Endodermal cell (in vitro differentiated cells): ENCODE results near the gene DUS3L. TPM values are rescaled to one million over a fixed set of nuclear protein-coding genes. Genes with fewer than 3 reads are reported as not detected.

Experiments
- DNase-seq: peaks from one replicate; pipeline ENCODE4 v3.0.0-alpha.2; 2017
- H3K27ac ChIP-seq: 2 replicates; pipeline ENCODE4 v1.5.1; 2013; ENCODE audit warnings: mild to moderate bottlenecking, low read depth, low read length, moderate library complexity
- H3K27me3 ChIP-seq: 2 replicates; pipeline ENCODE4 v1.6.1; 2013; ENCODE audit warnings: mild to moderate bottlenecking, low read length, moderate library complexity; ENCODE audit not compliant: insufficient read depth, control insufficient read depth, poor library complexity, severe bottlenecking
- H3K36me3 ChIP-seq: 2 replicates; pipeline ENCODE4 v1.7.0; 2013; ENCODE audit warnings: mild to moderate bottlenecking, low read length, moderate library complexity; ENCODE audit not compliant: control insufficient read depth, insufficient read depth
- H3K4me1 ChIP-seq: one replicate; pipeline ENCODE4 v1.7.0; 2013; ENCODE audit warnings: low read length; ENCODE audit not compliant: control insufficient read depth, insufficient read depth
- H3K4me3 ChIP-seq: 2 replicates; pipeline ENCODE4 v1.5.1; 2013; ENCODE audit warnings: mild to moderate bottlenecking, low read length, moderate library complexity
- H3K9ac ChIP-seq: 2 replicates; pipeline ENCODE4 v1.6.1; 2013; ENCODE audit warnings: mild to moderate bottlenecking, low read length, moderate library complexity; ENCODE audit not compliant: poor library complexity, severe bottlenecking; ENCODE audit errors: extremely low read depth
- H3K9me3 ChIP-seq: 2 replicates; pipeline ENCODE4 v1.6.1; 2013; ENCODE audit warnings: mild to moderate bottlenecking, low read length, moderate library complexity; ENCODE audit not compliant: control insufficient read depth
- H3K27ac Mint-ChIP-seq: 2 replicates; pipeline ENCODE4 v1.8.0; 2020; ENCODE audit warnings: mixed read lengths
- H3K27me3 Mint-ChIP-seq: 2 replicates; pipeline ENCODE4 v1.8.0; 2021; ENCODE audit warnings: mild to moderate bottlenecking, mixed read lengths; ENCODE audit not compliant: insufficient read depth
- H3K36me3 Mint-ChIP-seq: 2 replicates; pipeline ENCODE4 v1.8.0; 2020; ENCODE audit warnings: low read depth, mixed read lengths
- H3K4me1 Mint-ChIP-seq: 2 replicates; pipeline ENCODE4 v1.8.0; 2020; ENCODE audit warnings: mixed read lengths
- H3K4me3 Mint-ChIP-seq: 2 replicates; pipeline ENCODE4 v1.8.0; 2020; ENCODE audit warnings: mild to moderate bottlenecking, moderate library complexity, mixed read lengths
- H3K9me3 Mint-ChIP-seq: 2 replicates; pipeline ENCODE4 v1.8.0; 2020; ENCODE audit warnings: mild to moderate bottlenecking, mixed read lengths
- CTCF ChIP-seq: fragments of 200-600 bp; sonication (generic); conservative IDR thresholded peaks from 2 replicates; pipeline ENCODE4 v1.5.0; 2021; ENCODE audit warnings: antibody characterized with exemption, mild to moderate bottlenecking
- WGBS, 2 experiments: methylation state at CpG; one replicate each; pipeline versions ENCODE4 v1.1.5 to v1.1.7; 2013; ENCODE audit warnings: missing lambda C conversion rate in 2 of 2, mixed read lengths in 1 of 2; ENCODE audit not compliant: insufficient coverage in 1 of 2, insufficient read length in 1 of 2; 5-methylcytosine and 5-hydroxymethylcytosine counted together
- total RNA-seq, 2 donors: library from RNA; stranded (reverse); fragmentation: NEBNext Ultra II Directional in 1 of 2; extraction: Animal tissue kit (Norgen Biotek cat#: 25700) in 1 of 2; gene quantifications; 2 replicates in 1 of 2; 3 replicates in 1 of 2; pipeline ENCODE4 v1.2.1, GENCODE V29; 2021

DUS3L gene
- total RNA-seq, 2 donors from 2014 or later: 19.6 to 36.8 TPM

GRCh38 chr19:5809469-5809868 lies 18.5 kb upstream of the DUS3L start:
- WGBS, 2 experiments: 92% methylated on average over 10 of the region's 10 CpGs
- Histone ChIP-seq H3K9ac (no peak overlapping the region), H3K27ac (no peak overlapping the region), H3K4me1 (no peaks in the 10 kb centered on the region), H3K36me3 (no peaks in the 10 kb centered on the region), H3K9me3 (no peaks in the 10 kb centered on the region), H3K27me3 (peaks cover 5% of the 10 kb centered on the region), H3K4me3 (no peak overlapping the region)
- H3K4me3 Mint-ChIP-seq: no peak overlapping the region
- H3K36me3 Mint-ChIP-seq: no peaks in the 10 kb centered on the region
- H3K27me3 Mint-ChIP-seq: peaks cover 4% of the 10 kb centered on the region
- TF ChIP-seq CTCF: no peak
- H3K9me3 Mint-ChIP-seq: no peaks in the 10 kb centered on the region
- no peak for DNase-seq
- peaks cover 6% of the 10 kb centered on the region for H3K4me1 Mint-ChIP-seq
- no peak overlapping the region for H3K27ac Mint-ChIP-seq

DNA sequence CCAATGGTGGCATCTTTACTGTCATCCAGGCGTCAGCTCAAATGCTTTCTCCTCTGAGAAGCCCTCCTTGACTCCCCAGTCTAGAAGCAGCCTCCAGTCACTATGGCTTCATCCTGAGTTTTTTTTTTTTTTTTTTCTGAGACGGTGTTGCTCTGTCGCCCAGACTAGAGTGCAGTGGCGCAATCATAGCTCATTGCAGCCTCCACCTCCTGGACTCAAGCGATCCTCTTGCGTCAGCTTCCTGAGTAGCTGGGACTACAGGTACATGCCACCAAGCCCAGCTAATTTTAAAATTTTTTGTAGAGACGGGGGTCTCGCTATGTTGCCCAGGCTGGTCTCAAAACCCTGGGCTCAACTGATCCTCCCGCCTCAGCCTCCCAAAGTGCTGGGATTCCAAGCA lies 18.1 kb upstream of the DUS3L start:
- Mint-ChIP-seq H3K27me3 (peaks cover 9% of the 10 kb centered on the region), H3K4me1 (peaks cover 8% of the 10 kb centered on the region), H3K4me3 (no peak overlapping the region), H3K9me3 (no peaks in the 10 kb centered on the region), H3K27ac (no peak overlapping the region), H3K36me3 (no peaks in the 10 kb centered on the region)
- TF ChIP-seq CTCF: no peak
- Histone ChIP-seq H3K4me3 (no peak overlapping the region), H3K27ac (no peak overlapping the region), H3K27me3 (peaks cover 8% of the 10 kb centered on the region), H3K4me1 (no peaks in the 10 kb centered on the region), H3K9me3 (no peaks in the 10 kb centered on the region), H3K36me3 (no peaks in the 10 kb centered on the region), H3K9ac (no peak overlapping the region)
- 90 to 91% methylated on average over 8 to 9 of the region's 9 CpGs for WGBS, 2 experiments
- no peak for DNase-seq

DNA sequence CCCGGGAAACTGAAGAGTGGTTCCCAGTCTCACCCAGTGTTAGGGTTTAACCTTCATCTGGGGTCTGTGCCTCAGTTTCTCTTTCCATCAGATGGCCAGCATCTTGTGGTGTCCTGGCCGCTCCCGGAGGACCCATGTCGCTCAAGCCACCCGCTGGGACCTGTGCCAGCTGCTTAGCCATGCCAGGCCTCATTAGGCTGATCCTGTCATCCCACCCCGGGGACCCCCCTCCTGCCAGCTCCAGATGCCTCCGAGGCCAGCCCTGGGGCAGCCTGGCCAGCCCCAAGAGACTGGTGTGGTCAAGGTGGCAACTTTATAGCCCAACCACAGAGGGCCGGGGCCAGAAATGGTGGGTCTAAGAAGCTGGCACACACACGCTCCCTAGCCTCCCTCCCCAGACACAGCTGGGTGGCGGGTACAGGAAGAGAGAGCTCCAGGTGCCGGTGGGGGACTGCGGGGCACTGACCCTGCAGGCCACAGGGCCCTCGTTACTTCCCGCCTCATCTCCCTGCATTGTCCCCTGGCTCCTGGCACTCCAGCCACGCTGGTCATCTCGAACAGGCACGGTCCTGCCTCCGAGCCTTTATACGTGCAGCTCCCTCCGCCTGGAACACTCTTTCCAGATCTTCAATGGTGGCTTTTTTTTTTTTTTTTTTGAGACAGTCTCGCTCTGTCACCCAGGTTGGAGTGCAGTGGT lies 17.3 kb upstream of the DUS3L start:
- H3K36me3 ChIP-seq: no peaks in the 10 kb centered on the region
- Mint-ChIP-seq H3K9me3 (no peaks in the 10 kb centered on the region), H3K27ac (no peak overlapping the region), H3K36me3 (no peaks in the 10 kb centered on the region), H3K4me3 (no peak overlapping the region), H3K4me1 (peaks cover 8% of the 10 kb centered on the region), H3K27me3 (peaks cover 15% of the 10 kb centered on the region)
- DNase-seq: no peak
- no peak for TF ChIP-seq CTCF
- no peak overlapping the region for H3K9ac ChIP-seq
- peaks cover 12% of the 10 kb centered on the region for H3K27me3 ChIP-seq
- WGBS, 2 experiments: 93 to 95% methylated on average over 8 to 20 of the region's 21 CpGs
- H3K4me1 ChIP-seq: no peaks in the 10 kb centered on the region
- H3K27ac ChIP-seq: no peak overlapping the region
- no peak overlapping the region for H3K4me3 ChIP-seq
- H3K9me3 ChIP-seq: no peaks in the 10 kb centered on the region
